ENCODE measurements around the gene TOR1AIP2.

The TOR1AIP2 gene

GRCh38 chr1:179818260-179818659 is 59.3 kb downstream of the TOR1AIP2 start:
- peaks cover 7 to 46% (median 37%) of the 10 kb centered on the region in 5 donors for H3K4me1 ChIP-seq (ENCODE audit: control insufficient read depth in 5 of 5, insufficient read depth in 5 of 5, low read length in 5 of 5)
- H3K36me3 ChIP-seq (ENCODE audit: control insufficient read depth in 5 of 5, insufficient read depth in 5 of 5, low read length in 5 of 5) = no peaks in the 10 kb centered on the region
- no peak overlapping the region for H3K27ac ChIP-seq (ENCODE audit: low read depth, low read length)
- no peak overlapping the region for H3K9ac ChIP-seq (ENCODE audit: low read length in 5 of 5)
- H3K4me3 ChIP-seq (ENCODE audit: low read depth in 1 of 5, low read length in 5 of 5) = no peak overlapping the region
- peaks cover 0 to 5% (median 3%) of the 10 kb centered on the region in 5 donors for H3K27me3 ChIP-seq (ENCODE audit: control insufficient read depth in 5 of 5, insufficient read depth in 4 of 5, low read length in 5 of 5)
- no peaks in the 10 kb centered on the region for H3K9me3 ChIP-seq (ENCODE audit: control insufficient read depth in 5 of 5, low read length in 5 of 5)

DNA sequence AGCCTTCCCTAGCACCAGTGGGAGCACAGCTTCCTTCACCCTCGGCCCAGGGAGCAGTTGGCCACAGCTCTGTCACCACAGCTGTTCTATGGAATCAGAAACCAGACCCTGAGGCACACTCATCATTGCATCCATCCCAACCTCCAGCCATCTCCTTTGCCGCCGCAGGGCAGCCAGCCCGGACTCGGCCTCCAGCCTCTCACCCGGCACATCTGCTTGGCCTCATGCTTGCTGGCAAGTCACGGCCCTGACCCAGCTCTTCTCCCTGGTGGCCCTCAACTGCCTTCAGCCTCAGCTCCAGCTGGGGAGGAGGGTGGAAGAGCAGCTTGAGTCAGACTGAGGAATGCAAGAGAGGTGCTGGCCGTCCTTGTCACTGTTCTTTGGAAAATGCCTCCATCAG is 59.8 kb downstream of the TOR1AIP2 start:
- Histone ChIP-seq H3K36me3 (ENCODE audit: control insufficient read depth in 5 of 5, insufficient read depth in 5 of 5, low read length in 5 of 5) (no peaks in the 10 kb centered on the region), H3K9ac (ENCODE audit: low read length in 5 of 5) (no peak overlapping the region), H3K4me3 (ENCODE audit: low read depth in 1 of 5, low read length in 5 of 5) (no peak overlapping the region), H3K4me1 (ENCODE audit: control insufficient read depth in 5 of 5, insufficient read depth in 5 of 5, low read length in 5 of 5) (peaks cover 7 to 46% (median 37%) of the 10 kb centered on the region in 5 donors), H3K27me3 (ENCODE audit: control insufficient read depth in 5 of 5, insufficient read depth in 4 of 5, low read length in 5 of 5) (peaks cover 0 to 5% (median 3%) of the 10 kb centered on the region in 5 donors), H3K9me3 (ENCODE audit: control insufficient read depth in 5 of 5, low read length in 5 of 5) (no peaks in the 10 kb centered on the region), H3K27ac (ENCODE audit: low read depth, low read length) (no peak overlapping the region)

- Histone ChIP-seq H3K4me1 (ENCODE audit: control insufficient read depth in 5 of 5, insufficient read depth in 5 of 5, low read length in 5 of 5) (peaks cover 7 to 46% (median 37%) of the 10 kb centered on the region in 5 donors), H3K9ac (ENCODE audit: low read length in 5 of 5) (no peak overlapping the region), H3K9me3 (ENCODE audit: control insufficient read depth in 5 of 5, low read length in 5 of 5) (no peaks in the 10 kb centered on the region), H3K27ac (ENCODE audit: low read depth, low read length) (no peak overlapping the region), H3K4me3 (ENCODE audit: low read depth in 1 of 5, low read length in 5 of 5) (no peak overlapping the region), H3K36me3 (ENCODE audit: control insufficient read depth in 5 of 5, insufficient read depth in 5 of 5, low read length in 5 of 5) (no peaks in the 10 kb centered on the region), H3K27me3 (ENCODE audit: control insufficient read depth in 5 of 5, insufficient read depth in 4 of 5, low read length in 5 of 5) (peaks cover 0 to 5% (median 3%) of the 10 kb centered on the region in 5 donors)
Measured at GRCh38 chr1:179817056-179817455, 60.5 kb downstream of the TOR1AIP2 start.

GRCh38 chr1:179816196-179816960 is 61.2 kb downstream of the TOR1AIP2 start:
- H3K4me3 ChIP-seq (ENCODE audit: low read depth in 1 of 5, low read length in 5 of 5) = peak overlapping the region in 2 of 5 donors; percentile 62 to 63

DNA sequence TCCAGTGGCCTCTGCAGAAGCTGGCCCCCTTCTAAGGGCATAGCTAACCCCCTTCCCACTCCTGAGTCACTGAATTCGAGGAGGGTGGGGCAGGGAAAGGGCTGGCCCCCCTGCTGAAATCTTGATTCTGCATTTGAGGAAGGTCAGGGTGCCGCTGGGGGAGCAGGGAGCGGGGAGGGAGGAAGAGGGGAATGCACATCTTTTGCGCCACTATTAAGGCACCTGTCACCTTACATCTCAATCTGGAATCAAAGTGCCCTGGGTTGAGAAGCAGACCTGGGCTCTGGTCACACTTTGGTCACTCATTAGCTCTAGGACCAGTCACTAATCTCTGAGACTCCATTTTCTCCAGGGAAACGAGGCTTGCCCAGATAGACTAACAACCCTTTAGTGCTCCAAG is 62.0 kb downstream of the TOR1AIP2 start:
- Histone ChIP-seq H3K27me3 (ENCODE audit: control insufficient read depth in 5 of 5, insufficient read depth in 4 of 5, low read length in 5 of 5) (peaks cover 0 to 5% (median 4%) of the 10 kb centered on the region in 5 donors), H3K36me3 (ENCODE audit: control insufficient read depth in 5 of 5, insufficient read depth in 5 of 5, low read length in 5 of 5) (no peaks in the 10 kb centered on the region), H3K27ac (ENCODE audit: low read depth, low read length) (peak overlapping the region; percentile 60), H3K4me3 (ENCODE audit: low read depth in 1 of 5, low read length in 5 of 5) (peak overlapping the region; percentile 62 to 75 (median 67)), H3K9ac (ENCODE audit: low read length in 5 of 5) (no peak overlapping the region), H3K4me1 (ENCODE audit: control insufficient read depth in 5 of 5, insufficient read depth in 5 of 5, low read length in 5 of 5) (peaks cover 7 to 46% (median 37%) of the 10 kb centered on the region in 5 donors), H3K9me3 (ENCODE audit: control insufficient read depth in 5 of 5, low read length in 5 of 5) (no peaks in the 10 kb centered on the region)

More at GRCh38 chr1:179816196-179816960, 61.2 kb downstream of the TOR1AIP2 start:
- Histone ChIP-seq H3K9ac (ENCODE audit: low read length in 5 of 5) (no peak overlapping the region), H3K27ac (ENCODE audit: low read depth, low read length) (peak overlapping the region; percentile 60), H3K9me3 (ENCODE audit: control insufficient read depth in 5 of 5, low read length in 5 of 5) (no peaks in the 10 kb centered on the region), H3K36me3 (ENCODE audit: control insufficient read depth in 5 of 5, insufficient read depth in 5 of 5, low read length in 5 of 5) (no peaks in the 10 kb centered on the region), H3K4me1 (ENCODE audit: control insufficient read depth in 5 of 5, insufficient read depth in 5 of 5, low read length in 5 of 5) (peaks cover 7 to 46% (median 37%) of the 10 kb centered on the region in 5 donors), H3K27me3 (ENCODE audit: control insufficient read depth in 5 of 5, insufficient read depth in 4 of 5, low read length in 5 of 5) (peaks cover 0 to 5% (median 3%) of the 10 kb centered on the region in 5 donors)

DNA sequence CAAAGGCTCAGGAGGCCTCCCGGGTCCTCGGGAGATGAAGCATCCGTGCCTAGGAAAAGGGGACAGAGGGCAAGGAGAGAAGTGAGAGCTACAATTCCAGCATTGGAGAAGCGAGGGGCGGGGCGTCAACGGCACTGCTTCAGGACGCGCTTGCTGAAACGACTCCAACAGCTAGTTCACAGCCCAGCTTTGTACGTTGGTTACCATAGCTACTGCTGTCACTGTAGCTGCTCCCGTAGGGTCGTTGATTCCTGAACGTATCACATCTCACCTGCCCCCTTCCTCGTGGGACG is 63.1 kb downstream of the TOR1AIP2 start:
- Histone ChIP-seq H3K4me3 (ENCODE audit: low read depth in 1 of 5, low read length in 5 of 5) (peak overlapping the region; percentile 62 to 75 (median 67)), H3K27me3 (ENCODE audit: control insufficient read depth in 5 of 5, insufficient read depth in 4 of 5, low read length in 5 of 5) (peaks cover 0 to 10% (median 4%) of the 10 kb centered on the region in 5 donors), H3K9me3 (ENCODE audit: control insufficient read depth in 5 of 5, low read length in 5 of 5) (no peaks in the 10 kb centered on the region), H3K4me1 (ENCODE audit: control insufficient read depth in 5 of 5, insufficient read depth in 5 of 5, low read length in 5 of 5) (peaks cover 7 to 51% (median 40%) of the 10 kb centered on the region in 5 donors), H3K9ac (ENCODE audit: low read length in 5 of 5) (peak overlapping the region in 3 of 5 donors; percentile 15 to 60 (median 41)), H3K36me3 (ENCODE audit: control insufficient read depth in 5 of 5, insufficient read depth in 5 of 5, low read length in 5 of 5) (no peaks in the 10 kb centered on the region), H3K27ac (ENCODE audit: low read depth, low read length) (peak overlapping the region; percentile 60)

DNA sequence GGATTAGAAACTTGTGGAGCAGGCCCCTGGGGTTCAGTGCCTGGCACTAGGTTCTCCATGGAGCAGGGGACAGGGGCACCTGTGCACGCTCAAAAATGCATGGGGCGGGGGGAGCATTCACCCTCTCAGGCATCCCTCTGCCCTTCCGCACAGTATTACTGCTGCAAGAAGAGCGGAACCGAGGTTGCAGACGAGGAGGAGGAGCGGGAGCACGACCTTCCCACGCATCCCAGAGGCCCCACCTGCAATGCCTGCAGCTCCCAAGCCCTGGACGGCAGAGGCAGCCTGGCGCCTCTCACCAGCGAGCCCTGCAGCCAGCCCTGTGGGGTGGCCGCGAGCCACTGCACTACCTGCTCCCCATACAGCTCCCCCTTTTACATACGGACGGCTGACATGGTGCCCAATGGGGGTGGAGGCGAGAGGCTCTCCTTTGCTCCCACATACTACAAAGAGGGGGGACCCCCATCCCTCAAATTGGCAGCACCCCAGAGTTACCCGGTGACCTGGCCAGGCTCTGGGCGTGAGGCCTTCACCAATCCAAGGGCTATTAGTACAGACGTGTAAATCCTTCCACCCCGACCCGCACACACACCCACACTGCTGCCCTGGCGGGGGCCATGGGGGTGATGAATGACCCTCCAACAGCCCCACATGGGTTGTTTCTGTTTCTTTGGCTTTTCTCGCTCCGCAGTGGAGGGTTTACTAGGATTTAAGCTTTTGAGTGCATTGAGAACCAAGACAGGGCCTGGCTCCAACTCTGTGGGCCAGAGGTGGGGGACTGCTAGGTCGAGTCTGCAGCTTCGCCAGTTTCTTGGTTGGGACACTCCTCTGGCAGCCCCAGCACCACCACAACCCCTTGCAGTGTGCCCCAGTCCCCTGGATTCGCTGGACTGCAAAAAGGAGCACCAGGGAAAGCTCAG is 63.7 kb downstream of the TOR1AIP2 start:
- Histone ChIP-seq H3K27ac (ENCODE audit: low read depth, low read length) (no peak overlapping the region), H3K4me1 (ENCODE audit: control insufficient read depth in 5 of 5, insufficient read depth in 5 of 5, low read length in 5 of 5) (peaks cover 7 to 51% (median 40%) of the 10 kb centered on the region in 5 donors), H3K4me3 (ENCODE audit: low read depth in 1 of 5, low read length in 5 of 5) (peak overlapping the region; percentile 62 to 75 (median 67)), H3K27me3 (ENCODE audit: control insufficient read depth in 5 of 5, insufficient read depth in 4 of 5, low read length in 5 of 5) (peaks cover 0 to 10% (median 4%) of the 10 kb centered on the region in 5 donors), H3K9ac (ENCODE audit: low read length in 5 of 5) (peak overlapping the region in 3 of 5 donors; percentile 15 to 60 (median 41)), H3K9me3 (ENCODE audit: control insufficient read depth in 5 of 5, low read length in 5 of 5) (no peaks in the 10 kb centered on the region), H3K36me3 (ENCODE audit: control insufficient read depth in 5 of 5, insufficient read depth in 5 of 5, low read length in 5 of 5) (no peaks in the 10 kb centered on the region)

GRCh38 chr1:179812501-179813292 is 64.9 kb downstream of the TOR1AIP2 start:
- no peak overlapping the region for H3K4me3 ChIP-seq (ENCODE audit: low read depth in 1 of 5, low read length in 5 of 5)
- H3K36me3 ChIP-seq (ENCODE audit: control insufficient read depth in 5 of 5, insufficient read depth in 5 of 5, low read length in 5 of 5) = no peaks in the 10 kb centered on the region
- H3K27me3 ChIP-seq (ENCODE audit: control insufficient read depth in 5 of 5, insufficient read depth in 4 of 5, low read length in 5 of 5) = peaks cover 0 to 10% (median 4%) of the 10 kb centered on the region in 5 donors
- H3K9me3 ChIP-seq (ENCODE audit: control insufficient read depth in 5 of 5, low read length in 5 of 5) = no peaks in the 10 kb centered on the region
- peaks cover 4 to 42% (median 31%) of the 10 kb centered on the region in 5 donors for H3K4me1 ChIP-seq (ENCODE audit: control insufficient read depth in 5 of 5, insufficient read depth in 5 of 5, low read length in 5 of 5)
- no peak overlapping the region for H3K9ac ChIP-seq (ENCODE audit: low read length in 5 of 5)
- H3K27ac ChIP-seq (ENCODE audit: low read depth, low read length) = no peak overlapping the region

GRCh38 chr1:179810367-179810715 is 67.3 kb downstream of the TOR1AIP2 start:
- no peak overlapping the region for H3K27ac ChIP-seq (ENCODE audit: low read depth, low read length)
- H3K4me3 ChIP-seq (ENCODE audit: low read depth in 1 of 5, low read length in 5 of 5) = no peak overlapping the region
- no peaks in the 10 kb centered on the region for H3K36me3 ChIP-seq (ENCODE audit: control insufficient read depth in 5 of 5, insufficient read depth in 5 of 5, low read length in 5 of 5)
- no peak overlapping the region for H3K9ac ChIP-seq (ENCODE audit: low read length in 5 of 5)
- H3K9me3 ChIP-seq (ENCODE audit: control insufficient read depth in 5 of 5, low read length in 5 of 5) = no peaks in the 10 kb centered on the region
- peaks cover 0 to 9% (median 0%) of the 10 kb centered on the region in 5 donors for H3K27me3 ChIP-seq (ENCODE audit: control insufficient read depth in 5 of 5, insufficient read depth in 4 of 5, low read length in 5 of 5)
- H3K4me1 ChIP-seq (ENCODE audit: control insufficient read depth in 5 of 5, insufficient read depth in 5 of 5, low read length in 5 of 5) = peaks cover under 1 to 19% (median 14%) of the 10 kb centered on the region in 5 donors
